ENCODE data around the gene COA5.

Gene COA5

DNA sequence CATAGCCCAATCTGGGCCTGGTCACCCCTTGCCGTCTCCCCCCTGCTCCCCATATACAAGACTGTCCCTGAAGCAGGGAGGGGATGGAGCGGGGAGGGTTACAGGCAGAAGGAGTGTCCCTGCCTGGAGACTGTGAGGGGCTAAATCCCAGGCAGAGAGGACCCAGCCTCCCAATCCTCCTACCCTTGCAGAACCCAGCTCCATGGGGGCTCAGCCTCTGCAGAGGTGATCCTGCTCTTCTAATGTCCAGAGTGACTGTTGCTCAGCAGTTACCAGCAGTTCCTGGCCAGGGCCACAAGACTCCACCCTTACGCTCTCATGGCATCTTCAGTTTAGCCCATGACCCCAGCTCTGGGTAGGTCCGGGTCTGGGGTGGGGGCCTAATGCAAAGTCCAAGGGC, 58.1 kb downstream of the COA5 start:
- TF ChIP-seq, protein P1, sequence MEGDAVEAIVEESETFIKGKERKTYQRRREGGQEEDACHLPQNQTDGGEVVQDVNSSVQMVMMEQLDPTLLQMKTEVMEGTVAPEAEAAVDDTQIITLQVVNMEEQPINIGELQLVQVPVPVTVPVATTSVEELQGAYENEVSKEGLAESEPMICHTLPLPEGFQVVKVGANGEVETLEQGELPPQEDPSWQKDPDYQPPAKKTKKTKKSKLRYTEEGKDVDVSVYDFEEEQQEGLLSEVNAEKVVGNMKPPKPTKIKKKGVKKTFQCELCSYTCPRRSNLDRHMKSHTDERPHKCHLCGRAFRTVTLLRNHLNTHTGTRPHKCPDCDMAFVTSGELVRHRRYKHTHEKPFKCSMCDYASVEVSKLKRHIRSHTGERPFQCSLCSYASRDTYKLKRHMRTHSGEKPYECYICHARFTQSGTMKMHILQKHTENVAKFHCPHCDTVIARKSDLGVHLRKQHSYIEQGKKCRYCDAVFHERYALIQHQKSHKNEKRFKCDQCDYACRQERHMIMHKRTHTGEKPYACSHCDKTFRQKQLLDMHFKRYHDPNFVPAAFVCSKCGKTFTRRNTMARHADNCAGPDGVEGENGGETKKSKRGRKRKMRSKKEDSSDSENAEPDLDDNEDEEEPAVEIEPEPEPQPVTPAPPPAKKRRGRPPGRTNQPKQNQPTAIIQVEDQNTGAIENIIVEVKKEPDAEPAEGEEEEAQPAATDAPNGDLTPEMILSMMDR (IDR thresholded peaks at IDR 0.05; ENCODE audit: low read depth, low read length), result no peak
- no peak for DNase-seq (ENCODE audit: low read depth in 2 of 2)
- no peak overlapping the region for H3K4me3 ChIP-seq (replicated peaks in 1 of 2; ENCODE audit: low read depth in 2 of 2, low read length in 2 of 2)
